LNCAP (cell line): ENCODE data around the gene PTPRE.

Source experiments
- CTCF ChIP-seq: fragments of 450-650 bp; IDR thresholded peaks from 2 replicates; pipeline ENCODE4 v1.5.1; 2017; ENCODE audit warnings: mild to moderate bottlenecking

Gene PTPRE

GRCh38 chr10:127911218-127911866, 4.4 kb downstream of the PTPRE start:
- TF ChIP-seq CTCF = no peak

- no peak for TF ChIP-seq CTCF
These were observed 5.0 kb downstream of the PTPRE start for GRCh38 chr10:127911867-127912257.

- TF ChIP-seq CTCF = no peak
These were observed 5.9 kb downstream of the PTPRE start for GRCh38 chr10:127912607-127913367.

GRCh38 chr10:127913368-127913759, 6.5 kb downstream of the PTPRE start:
- no peak for TF ChIP-seq CTCF

GRCh38 chr10:127915324-127915723, 8.4 kb downstream of the PTPRE start:
- TF ChIP-seq CTCF = no peak

GRCh38 chr10:127916826-127917225, 9.9 kb downstream of the PTPRE start:
- no peak for TF ChIP-seq CTCF

- TF ChIP-seq CTCF = no peak
These were observed 11.7 kb downstream of the PTPRE start for GRCh38 chr10:127918572-127918971.
